Natural killer cell (primary cell): ENCODE measurements around the gene GFI1B. TPM values are rescaled to one million over a fixed set of nuclear protein-coding genes. Genes with fewer than 3 reads are reported as not detected.

Source experiments
- ATAC-seq, 3 donors: fragments of 150-1000 bp in 2 of 3; fragments of 200-7000 bp in 1 of 3; cut with Tn5 transposase; 1 replicate in 1 of 3; 2 replicates in 2 of 3; pipeline ENCODE4 v1.10.0; 2021; ENCODE audit warnings: mild to moderate bottlenecking in 2 of 3, moderate library complexity in 2 of 3
- DNase-seq, 2 donors: peaks; one replicate each; pipeline versions ENCODE4 v3.0.0 to v3.0.0-alpha.2; 2013 to 2021; ENCODE audit warnings: mixed read lengths in 1 of 2
- H3K27ac ChIP-seq: one replicate; pipeline ENCODE4 v1.5.1; 2013; ENCODE audit warnings: mild to moderate bottlenecking, low read length
- H3K27me3 ChIP-seq: one replicate; pipeline ENCODE4 v1.6.1; 2013; ENCODE audit warnings: low read length; ENCODE audit not compliant: control insufficient read depth, insufficient read depth
- H3K36me3 ChIP-seq: one replicate; pipeline ENCODE4 v1.6.1; 2013; ENCODE audit warnings: low read length; ENCODE audit not compliant: control insufficient read depth, insufficient read depth
- H3K4me1 ChIP-seq: one replicate; pipeline ENCODE4 v1.6.1; 2013; ENCODE audit warnings: low read length; ENCODE audit not compliant: control insufficient read depth, insufficient read depth
- H3K4me3 ChIP-seq: one replicate; pipeline ENCODE4 v1.5.1; 2013; ENCODE audit warnings: low read length
- H3K9me3 ChIP-seq: one replicate; pipeline ENCODE4 v1.6.1; 2013; ENCODE audit warnings: low read length; ENCODE audit not compliant: control insufficient read depth, insufficient read depth
- H3K27ac Mint-ChIP-seq, 2 donors: one replicate each; pipeline ENCODE4 v1.8.0; 2022; ENCODE audit warnings: mild to moderate bottlenecking in 2 of 2, mixed read lengths in 2 of 2, moderate library complexity in 1 of 2
- H3K27me3 Mint-ChIP-seq, 2 donors: one replicate each; pipeline ENCODE4 v1.8.0; 2022; ENCODE audit warnings: low read depth in 2 of 2, mixed read lengths in 2 of 2
- H3K36me3 Mint-ChIP-seq: one replicate; pipeline ENCODE4 v1.8.0; 2022; ENCODE audit warnings: mixed read lengths
- H3K4me1 Mint-ChIP-seq, 2 donors: one replicate each; pipeline ENCODE4 v1.8.0; 2022; ENCODE audit warnings: mixed read lengths in 2 of 2
- H3K4me3 Mint-ChIP-seq: one replicate; pipeline ENCODE4 v1.8.0; 2022; ENCODE audit warnings: mild to moderate bottlenecking, moderate library complexity, mixed read lengths
- H3K9me3 Mint-ChIP-seq, 2 donors: one replicate each; pipeline ENCODE4 v1.8.0; 2022; ENCODE audit warnings: mixed read lengths in 2 of 2
- WGBS: methylation state at CpG from one replicate; pipeline ENCODE4 v1.1.7; 2013; ENCODE audit warnings: missing lambda C conversion rate; ENCODE audit not compliant: insufficient coverage; 5-methylcytosine and 5-hydroxymethylcytosine counted together
- intact Hi-C: fragments of 100-400 bp; cut with micrococcal nuclease; formaldehyde crosslinking; loops from one replicate; pipeline ENCODE4 v1.14.2; 2022
- total RNA-seq, 4 donors: library from RNA; stranded (reverse); fragments of 120-200 nt in 1 of 4; gene quantifications; one replicate each; pipeline versions ENCODE4 v1.2.3 to v1.2.4, GENCODE V29; 2013 to 2022
- TF ChIP-seq, protein P1 (sequence below): fragments of 200-600 bp; IDR thresholded peaks from one replicate; pipeline ENCODE4 v1.8.0; 2022; ENCODE audit warnings: antibody characterized with exemption

The GFI1B gene
- total RNA-seq, 3 donors from 2014 or later (not counting 1 experiment from before 2014, with no cell fraction given), result 0.41 to 3.3 (median 2.8) TPM

DNA sequence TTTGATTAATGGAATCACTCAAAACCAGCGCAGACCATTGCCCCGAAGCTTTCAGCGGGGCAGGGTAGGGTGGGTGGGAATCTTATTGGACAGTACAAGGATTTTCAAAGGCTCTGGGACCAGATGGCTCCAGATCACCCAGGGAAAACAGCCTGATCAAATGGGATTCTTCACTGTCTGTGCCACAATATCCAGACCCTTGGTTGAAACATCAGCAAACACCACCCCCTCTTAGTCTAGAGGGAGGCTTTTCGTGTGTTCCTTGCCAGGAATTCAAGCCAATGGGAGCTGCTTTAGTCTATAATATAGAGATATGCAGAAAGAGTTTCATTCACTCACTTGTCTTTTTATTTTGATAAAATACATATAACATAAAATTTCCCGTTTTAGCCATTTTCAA, 1.7 kb downstream of the GFI1B start:
- TF ChIP-seq, protein P1, sequence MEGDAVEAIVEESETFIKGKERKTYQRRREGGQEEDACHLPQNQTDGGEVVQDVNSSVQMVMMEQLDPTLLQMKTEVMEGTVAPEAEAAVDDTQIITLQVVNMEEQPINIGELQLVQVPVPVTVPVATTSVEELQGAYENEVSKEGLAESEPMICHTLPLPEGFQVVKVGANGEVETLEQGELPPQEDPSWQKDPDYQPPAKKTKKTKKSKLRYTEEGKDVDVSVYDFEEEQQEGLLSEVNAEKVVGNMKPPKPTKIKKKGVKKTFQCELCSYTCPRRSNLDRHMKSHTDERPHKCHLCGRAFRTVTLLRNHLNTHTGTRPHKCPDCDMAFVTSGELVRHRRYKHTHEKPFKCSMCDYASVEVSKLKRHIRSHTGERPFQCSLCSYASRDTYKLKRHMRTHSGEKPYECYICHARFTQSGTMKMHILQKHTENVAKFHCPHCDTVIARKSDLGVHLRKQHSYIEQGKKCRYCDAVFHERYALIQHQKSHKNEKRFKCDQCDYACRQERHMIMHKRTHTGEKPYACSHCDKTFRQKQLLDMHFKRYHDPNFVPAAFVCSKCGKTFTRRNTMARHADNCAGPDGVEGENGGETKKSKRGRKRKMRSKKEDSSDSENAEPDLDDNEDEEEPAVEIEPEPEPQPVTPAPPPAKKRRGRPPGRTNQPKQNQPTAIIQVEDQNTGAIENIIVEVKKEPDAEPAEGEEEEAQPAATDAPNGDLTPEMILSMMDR, result no peak

DNA sequence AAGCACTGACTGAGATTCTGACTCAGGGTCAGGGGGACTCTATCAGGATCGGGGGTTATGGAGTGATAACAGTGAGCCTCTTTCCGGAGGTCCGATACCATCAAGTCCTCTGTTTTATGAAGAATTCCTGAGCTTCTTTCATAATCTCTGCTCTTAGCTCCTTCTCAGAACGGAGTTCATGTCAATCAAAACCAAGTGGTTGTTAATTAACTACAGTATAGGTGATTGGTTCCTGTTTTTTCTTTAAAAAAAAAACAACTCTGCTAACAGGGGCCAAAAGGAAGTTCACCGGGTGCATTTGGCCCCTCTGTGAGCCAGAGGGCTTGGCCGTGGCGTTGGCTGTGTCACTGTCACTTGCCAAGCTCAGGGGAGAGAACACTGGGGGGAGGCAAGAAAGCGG, 4.0 kb downstream of the GFI1B start:
- H3K4me3 Mint-ChIP-seq, result no peak overlapping the region
- H3K4me1 Mint-ChIP-seq, result peaks cover 19 to 29% of the 10 kb centered on the region in 2 donors
- no peak for DNase-seq
- Histone ChIP-seq H3K27ac (no peak overlapping the region), H3K4me1 (peaks cover 37% of the 10 kb centered on the region), H3K9me3 (no peaks in the 10 kb centered on the region), H3K4me3 (no peak overlapping the region), H3K27me3 (peaks cover 8% of the 10 kb centered on the region), H3K36me3 (no peaks in the 10 kb centered on the region)
- peaks cover 15 to 17% of the 10 kb centered on the region in 2 donors for H3K27me3 Mint-ChIP-seq
- no peaks in the 10 kb centered on the region for H3K9me3 Mint-ChIP-seq
- no peak overlapping the region for H3K27ac Mint-ChIP-seq
- WGBS, result 33% methylated on average over 6 of the region's 8 CpGs
- no peaks in the 10 kb centered on the region for H3K36me3 Mint-ChIP-seq
- no peak for ATAC-seq
- intact Hi-C loops, result no loop called here
- TF ChIP-seq, protein P1, result no peak

More for the DNA sequence above, 1.7 kb downstream of the GFI1B start:
- Histone ChIP-seq H3K36me3 (no peaks in the 10 kb centered on the region), H3K9me3 (no peaks in the 10 kb centered on the region), H3K4me1 (peaks cover 20% of the 10 kb centered on the region), H3K27ac (no peak overlapping the region), H3K27me3 (peaks cover 8% of the 10 kb centered on the region), H3K4me3 (no peak overlapping the region)
- no peaks in the 10 kb centered on the region for H3K9me3 Mint-ChIP-seq
- ATAC-seq (no peak), DNase-seq (no peak)
- H3K27me3 Mint-ChIP-seq, result peaks cover 15 to 17% of the 10 kb centered on the region in 2 donors
- H3K36me3 Mint-ChIP-seq, result no peaks in the 10 kb centered on the region
- H3K27ac Mint-ChIP-seq, result no peak overlapping the region
- no peak overlapping the region for H3K4me3 Mint-ChIP-seq
- H3K4me1 Mint-ChIP-seq, result peaks cover 5 to 15% of the 10 kb centered on the region in 2 donors
- intact Hi-C loops, result no loop called here
- 59% methylated on average over 4 of the region's 5 CpGs for WGBS

DNA sequence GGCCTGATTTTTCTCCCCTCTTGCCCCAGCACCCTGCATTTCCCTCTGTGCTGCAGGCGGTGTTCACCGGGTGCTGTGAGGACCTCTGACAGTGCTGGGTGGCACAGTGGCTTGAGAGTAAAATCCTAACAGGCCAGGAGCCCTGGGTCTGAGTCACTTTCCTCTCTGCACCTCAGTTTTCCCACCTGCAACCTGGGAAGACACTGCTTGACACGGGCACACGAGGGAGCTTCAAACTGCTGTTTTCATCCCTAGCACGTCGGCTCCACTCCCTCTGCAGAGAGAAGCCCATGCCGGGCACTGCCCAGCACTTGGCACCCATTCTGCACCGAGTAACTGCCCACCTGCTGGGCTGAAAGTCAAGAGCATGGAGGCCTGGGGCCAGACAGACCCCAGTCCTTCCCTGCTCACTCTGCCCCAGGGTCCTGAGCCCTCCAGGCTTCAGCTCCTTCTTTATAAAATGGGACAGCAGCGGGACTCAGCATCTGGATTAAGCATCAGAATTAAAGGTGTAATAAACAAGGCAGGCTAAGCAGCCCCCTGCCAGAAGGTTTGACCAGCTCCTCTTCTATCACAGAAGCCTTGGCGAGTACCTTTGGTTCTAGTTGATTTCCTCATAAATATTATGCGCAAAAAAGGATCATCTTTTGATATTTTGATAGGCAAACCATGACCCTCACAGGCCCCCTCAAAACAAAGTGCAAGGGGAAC, 5.2 kb downstream of the GFI1B start:
- DNase-seq, result no peak
- Histone ChIP-seq H3K9me3 (no peaks in the 10 kb centered on the region), H3K36me3 (no peaks in the 10 kb centered on the region), H3K4me1 (peaks cover 39% of the 10 kb centered on the region), H3K27me3 (peaks cover 8% of the 10 kb centered on the region), H3K27ac (no peak overlapping the region), H3K4me3 (no peak overlapping the region)
- no peak overlapping the region for H3K27ac Mint-ChIP-seq
- no peaks in the 10 kb centered on the region for H3K9me3 Mint-ChIP-seq
- no peak for ATAC-seq
- intact Hi-C loops, result no loop called here
- H3K4me3 Mint-ChIP-seq, result no peak overlapping the region
- peaks cover 25 to 36% of the 10 kb centered on the region in 2 donors for H3K4me1 Mint-ChIP-seq
- 79% methylated on average over 11 of the region's 11 CpGs for WGBS
- TF ChIP-seq, protein P1, result no peak
- no peaks in the 10 kb centered on the region for H3K36me3 Mint-ChIP-seq
- H3K27me3 Mint-ChIP-seq, result peaks cover 9 to 11% of the 10 kb centered on the region in 2 donors
